ENCODE measurements around the gene GNPAT.

DNA sequence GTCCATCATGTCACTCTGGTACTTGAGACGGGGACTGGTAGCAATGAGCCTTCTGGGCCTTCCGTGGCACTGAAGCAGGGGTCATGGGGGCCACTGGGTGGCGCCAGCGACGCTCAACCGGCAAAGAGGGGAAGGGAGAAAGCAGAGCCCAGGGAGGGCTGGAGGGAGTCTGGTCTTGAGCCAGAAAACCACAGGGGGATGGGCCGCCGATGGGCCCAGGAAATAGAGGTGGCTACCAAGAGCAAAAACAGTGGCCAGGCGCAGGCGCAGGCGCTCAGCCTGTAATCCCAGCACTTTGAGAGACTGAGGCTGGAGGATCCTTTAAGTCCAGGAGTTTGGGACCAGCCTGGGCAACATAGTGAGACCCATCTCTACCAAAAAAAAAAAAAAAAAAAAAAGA is 74.9 kb downstream of the GNPAT start:
- peak; percentile 89 for TF ChIP-seq CTCF (conservative IDR thresholded peaks at IDR 0.05; ENCODE audit: low read depth, low read length)
- no peak for TF ChIP-seq EZH2 (IDR thresholded peaks at IDR 0.05; ENCODE audit: low read length, unreplicated experiment)
- TF ChIP-seq EZH2phosphoT487 (IDR thresholded peaks at IDR 0.05; ENCODE audit: borderline replicate concordance, low read length), result no peak
